ENCODE results near the gene STYXL1. TPM values are rescaled to one million over a fixed set of nuclear protein-coding genes. Genes with fewer than 3 reads are reported as not detected.

STYXL1 gene
- total and polyA plus RNA-seq, 8 donors, result 13.3 to 47.6 (median 22.7) TPM

GRCh38 chr7:75981203-75981452 is 66.7 kb downstream of the STYXL1 start:
- ATAC-seq (no peak), DNase-seq (no peak), FAIRE-seq (no peak)
- Histone ChIP-seq H3K9me3 (no peaks in the 10 kb centered on the region), H3K4me3 (no peak overlapping the region), H3K36me3 (peaks cover 0 to 33% (median 0%) of the 10 kb centered on the region in 3 donors), H3K27me3 (no peaks in the 10 kb centered on the region), H3K4me1 (no peaks in the 10 kb centered on the region), H3K27ac (no peak overlapping the region)
- no peak for TF ChIP-seq CTCF (IDR thresholded peaks at IDR 0.05)
- 85 to 89% methylated on average over 12 of the region's 12 CpGs for WGBS, 2 donors
- intact Hi-C loops (cut with DNase I), result no loop called here

DNA sequence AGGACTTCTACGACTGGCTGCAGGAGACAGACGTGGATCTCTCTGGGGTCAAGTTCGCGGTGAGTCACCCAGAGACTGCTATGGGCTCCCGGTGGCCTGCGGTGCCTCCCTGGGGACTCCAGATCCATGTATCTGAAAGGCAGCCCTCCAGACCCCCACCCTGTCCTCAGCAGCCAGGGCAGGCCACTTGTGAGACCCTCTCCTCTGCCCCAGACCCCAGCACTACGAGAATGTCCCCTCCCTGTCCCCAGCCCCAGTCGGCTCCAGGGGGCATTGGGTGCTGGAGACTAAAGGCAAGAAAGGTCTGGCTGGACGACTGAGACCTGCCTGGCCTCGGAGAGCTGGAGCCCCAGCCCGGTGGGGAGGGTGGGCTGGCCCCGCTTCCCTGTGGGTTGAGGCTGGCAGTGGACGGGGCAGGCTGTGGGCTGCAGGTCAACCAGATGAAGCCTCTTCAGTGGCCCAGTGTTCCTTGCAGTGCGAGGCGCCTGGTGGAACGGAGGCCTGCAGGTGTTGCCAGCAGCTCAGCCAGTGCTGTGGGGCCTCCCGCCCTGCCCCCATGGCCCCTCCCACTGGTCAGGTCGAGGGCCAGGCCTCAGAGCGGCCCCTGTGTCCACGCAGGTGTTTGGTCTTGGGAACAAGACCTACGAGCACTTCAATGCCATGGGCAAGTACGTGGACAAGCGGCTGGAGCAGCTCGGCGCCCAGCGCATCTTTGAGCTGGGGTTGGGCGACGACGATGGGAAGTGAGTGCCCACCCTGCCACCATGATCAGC is 67.2 kb downstream of the STYXL1 start:
- FAIRE-seq (no peak), ATAC-seq (no peak), DNase-seq (peak in 2 of 6 donors; percentile 22 to 74)
- H3K4me1 ChIP-seq, result no peaks in the 10 kb centered on the region
- H3K27me3 ChIP-seq, result no peaks in the 10 kb centered on the region
- H3K36me3 ChIP-seq, result peaks cover 0 to 29% (median 0%) of the 10 kb centered on the region in 3 donors
- no peak overlapping the region for H3K27ac ChIP-seq
- 83 to 87% methylated on average over 29 of the region's 29 CpGs for WGBS, 2 donors
- H3K9me3 ChIP-seq, result no peaks in the 10 kb centered on the region
- intact Hi-C loops (cut with DNase I), result no loop called here
- no peak for TF ChIP-seq CTCF (IDR thresholded peaks at IDR 0.05)
- H3K4me3 ChIP-seq, result no peak overlapping the region

GRCh38 chr7:75979759-75980429 is 67.9 kb downstream of the STYXL1 start:
- FAIRE-seq (no peak), DNase-seq (peak in 2 of 6 donors; percentile 66 to 85), ATAC-seq (peak; percentile 8 to 56 (median 38))
- intact Hi-C loops (cut with DNase I), result no loop called here
- Histone ChIP-seq H3K27ac (no peak overlapping the region), H3K9me3 (no peaks in the 10 kb centered on the region), H3K36me3 (peaks cover 0 to 22% (median 0%) of the 10 kb centered on the region in 3 donors), H3K27me3 (no peaks in the 10 kb centered on the region), H3K4me3 (no peak overlapping the region), H3K4me1 (no peaks in the 10 kb centered on the region)
- WGBS, 2 donors, result 57 to 59% methylated on average over 22 of the region's 22 CpGs
- TF ChIP-seq CTCF (IDR thresholded peaks at IDR 0.05), result no peak

DNA sequence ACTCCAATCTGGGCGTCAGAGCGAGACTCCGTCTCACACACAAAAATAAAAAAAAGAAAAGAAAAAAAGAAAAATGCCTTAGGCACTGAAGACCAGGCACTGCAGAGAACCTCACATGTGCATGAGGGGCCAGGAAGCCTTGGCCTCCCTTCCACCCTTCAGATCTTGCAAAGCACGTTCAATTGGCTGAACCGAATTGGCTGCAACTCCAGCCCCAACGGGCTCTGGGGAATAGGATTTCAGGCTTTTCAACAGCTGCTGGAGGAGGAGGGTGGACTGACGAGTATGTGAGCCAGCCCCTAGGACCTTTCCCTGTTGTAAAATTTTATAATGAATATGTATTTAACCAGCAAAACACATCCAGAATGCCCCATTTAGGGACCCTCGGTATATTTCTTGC is 70.1 kb downstream of the STYXL1 start:
- peak in 2 of 6 donors; percentile 7 to 13 for DNase-seq

More for the DNA sequence above, 70.1 kb downstream of the STYXL1 start:
- Histone ChIP-seq H3K9me3 (no peaks in the 10 kb centered on the region), H3K4me3 (no peak overlapping the region), H3K36me3 (peaks cover 0 to 11% (median 0%) of the 10 kb centered on the region in 3 donors), H3K27ac (no peak overlapping the region), H3K4me1 (no peaks in the 10 kb centered on the region), H3K27me3 (no peaks in the 10 kb centered on the region)
- no peak for FAIRE-seq
- WGBS, 2 donors, result 79 to 87% methylated on average over 8 of the region's 8 CpGs
- TF ChIP-seq CTCF (IDR thresholded peaks at IDR 0.05), result no peak
- peak in 3 of 4 donors; percentile 21 to 32 (median 25) for ATAC-seq
- intact Hi-C loops (cut with DNase I), result no loop called here
